GM19023 (cell line): ENCODE measurements around the gene RIPPLY1.

Source experiments
- ATAC-seq: cut with Tn5 transposase; IDR thresholded peaks from one replicate; pipeline ENCODE4 v1.9.1; 2021; ENCODE audit warnings: mild to moderate bottlenecking, moderate library complexity; ENCODE audit not compliant: unreplicated experiment

RIPPLY1 gene

GRCh38 chrX:106903291-106903824, at the start of gene RIPPLY1:
TSS of gene RIPPLY1 (minus strand) at chrX:106903341. CDS start at chrX:106903287, 54 bp downstream.
- ATAC-seq: no peak

- no peak for ATAC-seq
Measured at GRCh38 chrX:106952538-106952937, 49.4 kb upstream of the RIPPLY1 start.

GRCh38 chrX:106952089-106952488, 48.9 kb upstream of the RIPPLY1 start:
- no peak for ATAC-seq

- no peak for ATAC-seq
Measured at GRCh38 chrX:106951230-106951629, 48.1 kb upstream of the RIPPLY1 start.

GRCh38 chrX:106950381-106950780, 47.2 kb upstream of the RIPPLY1 start:
- ATAC-seq: no peak

- no peak for ATAC-seq
Measured at GRCh38 chrX:106949366-106949765, 46.2 kb upstream of the RIPPLY1 start.

- ATAC-seq: no peak
Measured at GRCh38 chrX:106948641-106949040, 45.5 kb upstream of the RIPPLY1 start.

GRCh38 chrX:106946464-106946863, 43.3 kb upstream of the RIPPLY1 start:
- no peak for ATAC-seq

- ATAC-seq: no peak
Measured at GRCh38 chrX:106940068-106940467, 36.9 kb upstream of the RIPPLY1 start.

GRCh38 chrX:106939566-106939965, 36.4 kb upstream of the RIPPLY1 start:
- no peak for ATAC-seq

GRCh38 chrX:106936246-106936645, 33.1 kb upstream of the RIPPLY1 start:
- no peak for ATAC-seq

- ATAC-seq: no peak
Measured at GRCh38 chrX:106935175-106935574, 32.0 kb upstream of the RIPPLY1 start.

- ATAC-seq: no peak
Measured at GRCh38 chrX:106933538-106933961, 30.4 kb upstream of the RIPPLY1 start.

GRCh38 chrX:106932960-106933537, 29.9 kb upstream of the RIPPLY1 start:
- no peak for ATAC-seq

GRCh38 chrX:106932492-106932923, 29.4 kb upstream of the RIPPLY1 start:
- no peak for ATAC-seq

GRCh38 chrX:106931831-106932491, 28.8 kb upstream of the RIPPLY1 start:
- no peak for ATAC-seq

- no peak for ATAC-seq
Measured at GRCh38 chrX:106928227-106928626, 25.1 kb upstream of the RIPPLY1 start.

- no peak for ATAC-seq
Measured at GRCh38 chrX:106927700-106928099, 24.6 kb upstream of the RIPPLY1 start.

- no peak for ATAC-seq
Measured at GRCh38 chrX:106927023-106927422, 23.9 kb upstream of the RIPPLY1 start.

GRCh38 chrX:106921637-106922036, 18.5 kb upstream of the RIPPLY1 start:
- no peak for ATAC-seq

GRCh38 chrX:106919932-106920452, 16.9 kb upstream of the RIPPLY1 start, which contains the start of gene CLDN2:
TSS of gene CLDN2 (plus strand) at chrX:106920402. CDS start at chrX:106928229, 7,827 bp downstream.
- no peak for ATAC-seq
